ENCODE results near the gene EVA1C.

DNA sequence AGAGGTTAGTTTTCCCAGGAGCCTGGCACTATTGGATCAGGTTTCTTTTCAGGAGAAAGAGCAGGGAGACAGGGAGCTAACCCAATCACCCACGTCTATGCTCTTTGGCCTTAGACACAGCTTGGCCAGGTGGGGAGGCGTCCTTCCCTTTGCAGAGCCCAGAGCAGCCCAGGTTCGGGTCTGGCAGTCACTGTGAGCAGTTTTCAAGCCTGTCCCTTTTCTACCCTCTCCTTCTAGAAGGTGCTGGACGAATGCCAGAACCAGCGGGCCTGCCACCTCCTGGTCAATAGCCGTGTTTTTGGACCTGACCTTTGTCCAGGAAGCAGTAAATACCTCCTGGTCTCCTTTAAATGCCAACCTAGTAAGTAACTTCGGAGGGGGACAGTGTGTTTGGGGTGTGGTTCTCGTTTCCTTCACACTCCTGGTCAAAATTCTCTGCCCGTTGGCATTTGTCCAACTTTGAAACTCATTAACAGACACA lies 44.9 kb downstream of the EVA1C start:
- TF ChIP-seq, protein P1, sequence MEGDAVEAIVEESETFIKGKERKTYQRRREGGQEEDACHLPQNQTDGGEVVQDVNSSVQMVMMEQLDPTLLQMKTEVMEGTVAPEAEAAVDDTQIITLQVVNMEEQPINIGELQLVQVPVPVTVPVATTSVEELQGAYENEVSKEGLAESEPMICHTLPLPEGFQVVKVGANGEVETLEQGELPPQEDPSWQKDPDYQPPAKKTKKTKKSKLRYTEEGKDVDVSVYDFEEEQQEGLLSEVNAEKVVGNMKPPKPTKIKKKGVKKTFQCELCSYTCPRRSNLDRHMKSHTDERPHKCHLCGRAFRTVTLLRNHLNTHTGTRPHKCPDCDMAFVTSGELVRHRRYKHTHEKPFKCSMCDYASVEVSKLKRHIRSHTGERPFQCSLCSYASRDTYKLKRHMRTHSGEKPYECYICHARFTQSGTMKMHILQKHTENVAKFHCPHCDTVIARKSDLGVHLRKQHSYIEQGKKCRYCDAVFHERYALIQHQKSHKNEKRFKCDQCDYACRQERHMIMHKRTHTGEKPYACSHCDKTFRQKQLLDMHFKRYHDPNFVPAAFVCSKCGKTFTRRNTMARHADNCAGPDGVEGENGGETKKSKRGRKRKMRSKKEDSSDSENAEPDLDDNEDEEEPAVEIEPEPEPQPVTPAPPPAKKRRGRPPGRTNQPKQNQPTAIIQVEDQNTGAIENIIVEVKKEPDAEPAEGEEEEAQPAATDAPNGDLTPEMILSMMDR (IDR thresholded peaks at IDR 0.05) = no peak
- no peak for TF ChIP-seq EZH2phosphoT487 (IDR thresholded peaks at IDR 0.05)

Data from neural progenitor cell (in vitro differentiated cells).